Activated naive CD8-positive, alpha-beta T cell (primary cell): Measurements from ENCODE around the gene RPS6KL1.
A peak's percentile ranks its signal among the peaks of the same experiment; 100 is the strongest.

ENCODE experiments used
- H3K27ac Mint-ChIP-seq: one replicate; pipeline ENCODE4 v1.8.0; 2021; ENCODE audit warnings: mixed read lengths
- H3K27me3 Mint-ChIP-seq: one replicate; pipeline ENCODE4 v1.8.0; 2021; ENCODE audit warnings: mixed read lengths
- H3K36me3 Mint-ChIP-seq: one replicate; pipeline ENCODE4 v1.8.0; 2021; ENCODE audit warnings: mixed read lengths
- H3K4me1 Mint-ChIP-seq: one replicate; pipeline ENCODE4 v1.8.0; 2021; ENCODE audit warnings: low read depth, mixed read lengths
- H3K4me3 Mint-ChIP-seq: one replicate; pipeline ENCODE4 v1.8.0; 2021; ENCODE audit warnings: mild to moderate bottlenecking, mixed read lengths
- H3K9me3 Mint-ChIP-seq: one replicate; pipeline ENCODE4 v1.8.0; 2021; ENCODE audit warnings: low read depth, mixed read lengths

RPS6KL1 gene

GRCh38 chr14:74946659-74947281 is 23.7 kb upstream of the RPS6KL1 start:
- H3K36me3 Mint-ChIP-seq, result no peaks in the 10 kb centered on the region
- no peaks in the 10 kb centered on the region for H3K9me3 Mint-ChIP-seq
- H3K27me3 Mint-ChIP-seq, result no peaks in the 10 kb centered on the region
- H3K4me3 Mint-ChIP-seq, result no peak overlapping the region
- H3K4me1 Mint-ChIP-seq, result peaks cover 24% of the 10 kb centered on the region
- no peak overlapping the region for H3K27ac Mint-ChIP-seq

- Mint-ChIP-seq H3K27me3 (no peaks in the 10 kb centered on the region), H3K36me3 (no peaks in the 10 kb centered on the region), H3K4me3 (peak overlapping the region; percentile 44), H3K27ac (peak overlapping the region; percentile 72), H3K4me1 (peaks cover 31% of the 10 kb centered on the region), H3K9me3 (no peaks in the 10 kb centered on the region)
Observed at GRCh38 chr14:74945852-74946658, 23.0 kb upstream of the RPS6KL1 start.

GRCh38 chr14:74945261-74945851 is 22.3 kb upstream of the RPS6KL1 start:
- H3K4me1 Mint-ChIP-seq, result peaks cover 34% of the 10 kb centered on the region
- H3K4me3 Mint-ChIP-seq, result no peak overlapping the region
- H3K27ac Mint-ChIP-seq, result no peak overlapping the region
- H3K36me3 Mint-ChIP-seq, result no peaks in the 10 kb centered on the region
- H3K9me3 Mint-ChIP-seq, result no peaks in the 10 kb centered on the region
- H3K27me3 Mint-ChIP-seq, result no peaks in the 10 kb centered on the region

GRCh38 chr14:74942608-74943007 is 19.5 kb upstream of the RPS6KL1 start:
- peak overlapping the region; percentile 80 for H3K4me3 Mint-ChIP-seq
- H3K27ac Mint-ChIP-seq, result peak overlapping the region; percentile 79
- no peaks in the 10 kb centered on the region for H3K9me3 Mint-ChIP-seq
- H3K27me3 Mint-ChIP-seq, result no peaks in the 10 kb centered on the region
- peaks cover 42% of the 10 kb centered on the region for H3K4me1 Mint-ChIP-seq
- H3K36me3 Mint-ChIP-seq, result no peaks in the 10 kb centered on the region

GRCh38 chr14:74942181-74942580 is 19.1 kb upstream of the RPS6KL1 start:
- no peaks in the 10 kb centered on the region for H3K27me3 Mint-ChIP-seq
- H3K36me3 Mint-ChIP-seq, result no peaks in the 10 kb centered on the region
- peak overlapping the region; percentile 79 for H3K27ac Mint-ChIP-seq
- no peaks in the 10 kb centered on the region for H3K9me3 Mint-ChIP-seq
- peaks cover 44% of the 10 kb centered on the region for H3K4me1 Mint-ChIP-seq
- H3K4me3 Mint-ChIP-seq, result peak overlapping the region; percentile 80

GRCh38 chr14:74941676-74942097 is 18.6 kb upstream of the RPS6KL1 start:
- H3K4me3 Mint-ChIP-seq, result peak overlapping the region; percentile 80

GRCh38 chr14:74940956-74941565 is 18.0 kb upstream of the RPS6KL1 start:
- H3K36me3 Mint-ChIP-seq, result no peaks in the 10 kb centered on the region
- no peaks in the 10 kb centered on the region for H3K9me3 Mint-ChIP-seq
- H3K27me3 Mint-ChIP-seq, result no peaks in the 10 kb centered on the region
- peak overlapping the region; percentile 80 for H3K4me3 Mint-ChIP-seq
- peaks cover 44% of the 10 kb centered on the region for H3K4me1 Mint-ChIP-seq
- peak overlapping the region; percentile 79 for H3K27ac Mint-ChIP-seq

More at GRCh38 chr14:74941676-74942097, 18.6 kb upstream of the RPS6KL1 start:
- Mint-ChIP-seq H3K27ac (peak overlapping the region; percentile 79), H3K36me3 (no peaks in the 10 kb centered on the region), H3K4me1 (peaks cover 49% of the 10 kb centered on the region), H3K9me3 (no peaks in the 10 kb centered on the region), H3K27me3 (no peaks in the 10 kb centered on the region)

GRCh38 chr14:74938531-74939495 is 15.8 kb upstream of the RPS6KL1 start:
- H3K4me1 Mint-ChIP-seq, result peaks cover 44% of the 10 kb centered on the region
- H3K27me3 Mint-ChIP-seq, result no peaks in the 10 kb centered on the region
- no peaks in the 10 kb centered on the region for H3K9me3 Mint-ChIP-seq
- no peak overlapping the region for H3K27ac Mint-ChIP-seq
- H3K4me3 Mint-ChIP-seq, result no peak overlapping the region
- H3K36me3 Mint-ChIP-seq, result no peaks in the 10 kb centered on the region

- Mint-ChIP-seq H3K36me3 (no peaks in the 10 kb centered on the region), H3K9me3 (no peaks in the 10 kb centered on the region), H3K27me3 (no peaks in the 10 kb centered on the region), H3K27ac (no peak overlapping the region), H3K4me3 (no peak overlapping the region), H3K4me1 (peaks cover 35% of the 10 kb centered on the region)
Observed at GRCh38 chr14:74937171-74937570, 14.1 kb upstream of the RPS6KL1 start.

- H3K27me3 Mint-ChIP-seq, result no peaks in the 10 kb centered on the region
- no peak overlapping the region for H3K27ac Mint-ChIP-seq
- H3K4me3 Mint-ChIP-seq, result no peak overlapping the region
- H3K9me3 Mint-ChIP-seq, result no peaks in the 10 kb centered on the region
- no peaks in the 10 kb centered on the region for H3K36me3 Mint-ChIP-seq
- H3K4me1 Mint-ChIP-seq, result peaks cover 31% of the 10 kb centered on the region
Observed at GRCh38 chr14:74936731-74937130, 13.7 kb upstream of the RPS6KL1 start.

- Mint-ChIP-seq H3K36me3 (no peaks in the 10 kb centered on the region), H3K27ac (no peak overlapping the region), H3K9me3 (no peaks in the 10 kb centered on the region), H3K4me1 (peaks cover 25% of the 10 kb centered on the region), H3K4me3 (no peak overlapping the region), H3K27me3 (no peaks in the 10 kb centered on the region)
Observed at GRCh38 chr14:74936151-74936550, 13.1 kb upstream of the RPS6KL1 start.

- Mint-ChIP-seq H3K4me1 (peaks cover 21% of the 10 kb centered on the region), H3K36me3 (no peaks in the 10 kb centered on the region), H3K27me3 (no peaks in the 10 kb centered on the region), H3K4me3 (no peak overlapping the region), H3K9me3 (no peaks in the 10 kb centered on the region), H3K27ac (no peak overlapping the region)
Observed at GRCh38 chr14:74935360-74935680, 12.3 kb upstream of the RPS6KL1 start.

GRCh38 chr14:74934476-74935359 is 11.7 kb upstream of the RPS6KL1 start:
- Mint-ChIP-seq H3K9me3 (no peaks in the 10 kb centered on the region), H3K4me3 (no peak overlapping the region), H3K4me1 (peaks cover 19% of the 10 kb centered on the region), H3K36me3 (no peaks in the 10 kb centered on the region), H3K27me3 (no peaks in the 10 kb centered on the region), H3K27ac (no peak overlapping the region)
